Stomach (tissue), 9 donors: ENCODE results near the gene RFT1. TPM values are rescaled to one million over a fixed set of nuclear protein-coding genes. Genes with fewer than 3 reads are reported as not detected.

Experiments used
- DNase-seq, 2 donors: peaks; one replicate each; pipeline versions ENCODE4 v3.0.0 to v3.0.0-alpha.2; 2013 to 2019
- H3K27ac ChIP-seq, 5 donors: fragments of 200-600 bp in 4 of 5; sonication (generic) in 4 of 5; one replicate each; pipeline ENCODE4 v1.5.1; 2013 to 2019; ENCODE audit warnings: mild to moderate bottlenecking in 1 of 5, moderate library complexity in 1 of 5
- H3K27me3 ChIP-seq, 3 donors: fragments of 200-600 bp; sonication (generic); one replicate each; pipeline ENCODE4 v1.5.1; 2017 to 2019; ENCODE audit warnings: mixed run types in 1 of 3
- H3K36me3 ChIP-seq, 4 donors: fragments of 200-600 bp; sonication (generic); 1 replicate in 3 of 4; 2 replicates in 1 of 4; pipeline ENCODE4 v1.5.1; 2016 to 2019
- H3K4me1 ChIP-seq, 4 donors: fragments of 200-600 bp; sonication (generic); one replicate each; pipeline ENCODE4 v1.5.1; 2016 to 2019
- H3K4me3 ChIP-seq, 4 donors: fragments of 200-600 bp; sonication (generic) in 3 of 4; one replicate each; pipeline ENCODE4 v1.5.1; 2016 to 2019; ENCODE audit warnings: mild to moderate bottlenecking in 1 of 4
- H3K9me3 ChIP-seq, 4 donors: fragments of 200-600 bp; sonication (generic); one replicate each; pipeline ENCODE4 v1.5.1; 2016 to 2019
- CTCF ChIP-seq, 7 experiments: fragments of 450-650 bp in 4 of 7; fragments of 200-600 bp in 3 of 7; sonication (generic) in 3 of 7; IDR thresholded peaks; one replicate each; pipeline ENCODE4 v1.5.1; 2016 to 2019; ENCODE audit warnings: antibody characterized with exemption in 7 of 7, control low read depth in 2 of 7, mild to moderate bottlenecking in 1 of 7
- EP300 ChIP-seq: sonication (generic); formaldehyde crosslinking; IDR thresholded peaks from one replicate; pipeline ENCODE4 v1.6.1; 2017; ENCODE audit warnings: antibody characterized with exemption
- POLR2A ChIP-seq, 4 donors: fragments of 450-650 bp; IDR thresholded peaks; one replicate each; pipeline ENCODE4 v1.6.1; 2016; ENCODE audit warnings: antibody characterized with exemption in 4 of 4, control low read depth in 2 of 4, mild to moderate bottlenecking in 1 of 4, moderate library complexity in 1 of 4
- POLR2AphosphoS5 ChIP-seq, 3 donors: sonication (generic); formaldehyde crosslinking; IDR thresholded peaks; one replicate each; pipeline ENCODE4 v1.6.1; 2016; ENCODE audit warnings: antibody characterized with exemption in 3 of 3
- WGBS, 5 donors: extraction: QIAGEN DNeasy Blood & Tissue Kit in 3 of 5; methylation state at CpG; one replicate each; pipeline versions ENCODE4 v1.1.5 to v1.1.7; 2013 to 2018; 5-methylcytosine and 5-hydroxymethylcytosine counted together
- intact Hi-C: fragments of 100-400 bp; cut with DNase I; formaldehyde crosslinking; loops from one replicate; pipeline ENCODE4 v1.15.1; 2023; ENCODE audit warnings: low total_unique reads
- polyA plus RNA-seq, 3 donors: library from polyadenylated mRNA; stranded (reverse); fragments of 200-250 nt; gene quantifications; one replicate each; pipeline ENCODE4 v1.2.3, GENCODE V29; 2013
- total RNA-seq, 5 donors: library from RNA; depleted of rRNA; stranded (reverse); fragments of >200 nt; gene quantifications; one replicate each; pipeline versions ENCODE4 v1.1.0 to v1.2.3, GENCODE V29; 2014 to 2016
- donor health status: healthy with polysubstance abuse.
- donor health status: Bipolar disorder and iron deficiency.
- donor health status: healthy.

Gene RFT1
- total and polyA plus RNA-seq, 8 donors, result 3.3 to 16.8 (median 7.6) TPM; not detected in 1

DNA sequence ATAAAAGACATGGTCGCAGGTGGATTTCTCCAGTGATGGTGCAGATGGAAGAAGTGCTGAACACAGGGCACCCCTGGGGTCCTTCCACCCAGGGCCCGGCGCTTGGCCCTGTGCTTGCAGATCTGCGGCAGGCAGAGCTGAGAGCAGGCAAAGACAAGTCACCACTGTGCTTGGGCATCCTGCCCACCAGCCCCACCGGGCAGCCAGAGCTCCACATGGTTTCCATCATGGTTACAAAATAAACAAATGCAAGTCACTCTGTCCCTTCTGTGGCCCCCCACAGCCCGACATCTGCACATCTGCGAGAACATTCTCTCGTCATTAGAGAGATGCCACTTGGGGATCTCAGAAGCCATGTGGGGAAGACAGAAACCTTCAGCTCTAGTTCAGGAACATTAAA is 46.7 kb downstream of the RFT1 start:
- Histone ChIP-seq H3K4me1 (peaks cover 0 to 19% (median 9%) of the 10 kb centered on the region in 4 donors), H3K27me3 (no peaks in the 10 kb centered on the region), H3K9me3 (no peaks in the 10 kb centered on the region), H3K27ac (peak overlapping the region in 2 of 5 donors; percentile 34 to 53), H3K36me3 (peaks cover 0 to 30% (median 19%) of the 10 kb centered on the region in 4 donors), H3K4me3 (no peak overlapping the region)
- peak in 1 of 3 donors; percentile 38 for TF ChIP-seq POLR2AphosphoS5 (IDR thresholded peaks at IDR 0.05)
- no peak for TF ChIP-seq POLR2A (IDR thresholded peaks at IDR 0.05)
- 58 to 86% (median 73%) methylated on average over 8 of the region's 8 CpGs for WGBS, 5 donors
- peak in 1 of 2 donors; percentile 62 for DNase-seq
- intact Hi-C loops, result no loop called here

GRCh38 chr3:53082736-53083135 is 47.5 kb downstream of the RFT1 start:
- TF ChIP-seq EP300 (no peak), CTCF (IDR thresholded peaks at IDR 0.05) (no peak), POLR2AphosphoS5 (IDR thresholded peaks at IDR 0.05) (no peak), POLR2A (IDR thresholded peaks at IDR 0.05) (no peak)
- Histone ChIP-seq H3K4me3 (no peak overlapping the region), H3K4me1 (peaks cover 0 to 19% (median 9%) of the 10 kb centered on the region in 4 donors), H3K36me3 (peaks cover 0 to 24% (median 14%) of the 10 kb centered on the region in 4 donors), H3K27ac (no peak overlapping the region), H3K9me3 (no peaks in the 10 kb centered on the region), H3K27me3 (no peaks in the 10 kb centered on the region)
- intact Hi-C loops, result no loop called here
- 76 to 87% (median 82%) methylated on average over 8 of the region's 8 CpGs for WGBS, 5 donors
- DNase-seq, result no peak

DNA sequence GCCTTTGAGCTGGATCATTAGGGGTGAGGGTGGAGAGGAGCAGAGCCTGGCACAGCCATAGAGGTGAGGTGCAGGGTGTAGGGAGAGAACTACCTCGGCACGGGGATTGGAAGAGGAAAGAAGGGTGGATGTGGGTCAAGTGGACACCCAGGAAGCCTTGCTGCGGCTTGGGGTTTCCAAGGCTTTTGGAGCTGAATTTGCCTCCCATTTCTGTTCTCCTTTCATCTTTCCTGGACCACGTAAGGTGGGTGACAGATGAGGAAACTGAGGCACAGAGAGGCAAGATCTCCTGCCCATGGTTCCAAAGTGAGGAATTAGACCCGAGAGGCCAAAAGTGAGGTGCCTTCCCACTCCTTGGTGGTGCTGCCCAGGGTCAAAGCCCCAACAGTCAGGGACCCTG is 48.9 kb downstream of the RFT1 start:
- no peak for DNase-seq

GRCh38 chr3:53080612-53081205 is 49.5 kb downstream of the RFT1 start:
- 79 to 91% (median 85%) methylated on average over 6 to 7 of the region's 7 CpGs for WGBS, 5 donors
- peaks cover 0 to 21% (median 9%) of the 10 kb centered on the region in 4 donors for H3K36me3 ChIP-seq
- no peak for DNase-seq
- intact Hi-C loops, result no loop called here
- H3K4me3 ChIP-seq, result no peak overlapping the region
- H3K4me1 ChIP-seq, result peaks cover 0 to 19% (median 9%) of the 10 kb centered on the region in 4 donors
- no peaks in the 10 kb centered on the region for H3K9me3 ChIP-seq
- no peaks in the 10 kb centered on the region for H3K27me3 ChIP-seq
- TF ChIP-seq CTCF (IDR thresholded peaks at IDR 0.05) (no peak), POLR2A (IDR thresholded peaks at IDR 0.05) (no peak), EP300 (no peak), POLR2AphosphoS5 (IDR thresholded peaks at IDR 0.05) (no peak)
- H3K27ac ChIP-seq, result no peak overlapping the region

More for the DNA sequence above, 48.9 kb downstream of the RFT1 start:
- H3K4me3 ChIP-seq, result no peak overlapping the region
- 80 to 90% (median 85%) methylated on average over 5 of the region's 5 CpGs for WGBS, 5 donors
- no peaks in the 10 kb centered on the region for H3K9me3 ChIP-seq
- intact Hi-C loops, result no loop called here
- no peak overlapping the region for H3K27ac ChIP-seq
- H3K36me3 ChIP-seq, result peaks cover 0 to 21% (median 10%) of the 10 kb centered on the region in 4 donors
- H3K4me1 ChIP-seq, result peaks cover 0 to 19% (median 9%) of the 10 kb centered on the region in 4 donors
- TF ChIP-seq POLR2A (IDR thresholded peaks at IDR 0.05), result no peak
- no peak for TF ChIP-seq POLR2AphosphoS5 (IDR thresholded peaks at IDR 0.05)
- TF ChIP-seq CTCF (IDR thresholded peaks at IDR 0.05), result no peak
- TF ChIP-seq EP300, result no peak
- no peaks in the 10 kb centered on the region for H3K27me3 ChIP-seq
